GM23338 (cell line): Measurements from ENCODE around the gene HBB.

Source experiments
- CTCF ChIP-seq, 2 experiments: fragments of 200-600 bp in 1 of 2; sonication (generic) in 1 of 2; conservative IDR thresholded peaks; 2 replicates each; pipeline versions ENCODE4 v1.5.1 to v1.6.1; 2016 to 2017; ENCODE audit warnings: antibody characterized with exemption in 2 of 2, low read depth in 2 of 2, mild to moderate bottlenecking in 2 of 2, moderate library complexity in 1 of 2
- EZH2phosphoT487 ChIP-seq: fragments of 200-600 bp; sonication (generic); IDR thresholded peaks from one replicate; pipeline ENCODE4 v1.8.1; 2018; ENCODE audit warnings: antibody characterized with exemption; ENCODE audit not compliant: unreplicated experiment
- STAT1 ChIP-seq: IDR thresholded peaks from one replicate; pipeline ENCODE4 v1.6.1; 2016; ENCODE audit warnings: antibody characterized with exemption; ENCODE audit not compliant: unreplicated experiment

GRCh38 chr11:5240056-5240455, 13.2 kb upstream of the HBB start:
- no peak for TF ChIP-seq CTCF (conservative IDR thresholded peaks at IDR 0.05; ENCODE audit: low read depth in 2 of 2)
- TF ChIP-seq EZH2phosphoT487, result no peak
- no peak for TF ChIP-seq STAT1
